Activated CD4-positive, alpha-beta T cell treated with anti-CD3 and anti-CD28 coated beads for 1 hour (primary cell): ENCODE measurements around the gene SPOCK3.
"Not testable (repeated sequence)": the region's sequence is repeated elsewhere in the genome, so short reads cannot be mapped to it uniquely, and the experiment has no call there.

ENCODE experiments used
- DNase-seq: peaks from one replicate; pipeline ENCODE4 v3.0.0-alpha.2; 2020

SPOCK3 gene

GRCh38 chr4:167234316-167234881 is at the start of gene SPOCK3:
Gene SPOCK3 (minus strand): TSS chr4:167234494.
- DNase-seq: no peak

- DNase-seq: no peak
Measured at GRCh38 chr4:167282171-167282864, 48.0 kb upstream of the SPOCK3 start.

GRCh38 chr4:167281545-167281944 is 47.3 kb upstream of the SPOCK3 start:
- DNase-seq: not testable (repeated sequence)

- DNase-seq: no peak
Measured at GRCh38 chr4:167274351-167274750, 40.1 kb upstream of the SPOCK3 start.

- DNase-seq: no peak
Measured at GRCh38 chr4:167265231-167265630, 30.9 kb upstream of the SPOCK3 start.

GRCh38 chr4:167248271-167248670 is 14.0 kb upstream of the SPOCK3 start:
- DNase-seq: no peak

- DNase-seq: no peak
Measured at GRCh38 chr4:167239627-167240026, 5.3 kb upstream of the SPOCK3 start.

GRCh38 chr4:167238226-167238625 is 3.9 kb upstream of the SPOCK3 start:
- DNase-seq: no peak

GRCh38 chr4:167233685-167234315 is 494 bp downstream of the SPOCK3 start:
- no peak for DNase-seq

GRCh38 chr4:167232805-167233684 is 1.2 kb downstream of the SPOCK3 start:
- no peak for DNase-seq

GRCh38 chr4:167230744-167231143 is 3.5 kb downstream of the SPOCK3 start:
- DNase-seq: no peak

- DNase-seq: no peak
Measured at GRCh38 chr4:167222099-167222498, 12.2 kb downstream of the SPOCK3 start.

GRCh38 chr4:167221084-167221483 is 13.2 kb downstream of the SPOCK3 start:
- no peak for DNase-seq

GRCh38 chr4:167218022-167218608 is 16.2 kb downstream of the SPOCK3 start:
- DNase-seq: no peak

- DNase-seq: no peak
Measured at GRCh38 chr4:167216783-167217182, 17.5 kb downstream of the SPOCK3 start.

- no peak for DNase-seq
Measured at GRCh38 chr4:167210166-167210565, 24.1 kb downstream of the SPOCK3 start.

GRCh38 chr4:167196344-167197012 is 37.8 kb downstream of the SPOCK3 start:
- DNase-seq: no peak

- no peak for DNase-seq
Measured at GRCh38 chr4:167190379-167190778, 43.9 kb downstream of the SPOCK3 start.

GRCh38 chr4:167185465-167185864 is 48.8 kb downstream of the SPOCK3 start:
- no peak for DNase-seq

GRCh38 chr4:167183036-167183435 is 51.3 kb downstream of the SPOCK3 start:
- DNase-seq: no peak

- DNase-seq: no peak
Measured at GRCh38 chr4:167177925-167178324, 56.4 kb downstream of the SPOCK3 start.

- no peak for DNase-seq
Measured at GRCh38 chr4:167176723-167177367, 57.4 kb downstream of the SPOCK3 start.
